HepG2 (cell line): ENCODE results near the gene CPED1. TPM values are rescaled to one million over a fixed set of nuclear protein-coding genes. Genes with fewer than 3 reads are reported as not detected.

ENCODE experiments used
- ATAC-seq: fragments of 200-7000 bp; cut with Tn5 transposase; 3 replicates; pipeline ENCODE4 v1.9.1; 2020; ENCODE audit warnings: mild to moderate bottlenecking, moderate library complexity
- BruUV-seq: library from RNA; stranded (reverse); fragments of 400-500 nt; replicated peaks from 2 replicates; lab custom pipeline; 2021; lab: Mats Ljungman, UMichigan
- CTCF ChIA-PET: fragments of 300-600 bp; formaldehyde crosslinking; extraction: SDS; loops from one replicate; lab custom pipeline; 2021; ENCODE audit warnings: low total read pairs, inconsistent platforms, low intra/inter-chr PET ratio; lab: Yijun Ruan, JAX
- POLR2A ChIA-PET: fragments of 350-600 bp; sonication (Branson Sonifier 250); formaldehyde crosslinking; loops from one replicate; lab custom pipeline; 2020; ENCODE audit warnings: antibody characterized with exemption, inconsistent platforms; lab: Yijun Ruan, JAX
- DNase-seq: peaks from one replicate; pipeline ENCODE4 v3.0.0-alpha.2; 2015; ENCODE audit warnings: low spot score
- FAIRE-seq: peaks from 3 replicates; lab custom pipeline; 2011; peaks lifted over from hg19 to GRCh38; lab: Jason Lieb, UNC
- H2AFZ ChIP-seq: one replicate; pipeline ENCODE4 v1.6.1; 2011; ENCODE audit warnings: low read length, inconsistent platforms
- H3K27ac ChIP-seq: fragments of 300-600 bp; 3 replicates; pipeline ENCODE4 v1.8.0; 2011; ENCODE audit warnings: mixed run types, mild to moderate bottlenecking, mixed read lengths, low read length, inconsistent platforms; ENCODE audit not compliant: insufficient read depth; ENCODE audit errors: extremely low read length
- H3K27me3 ChIP-seq, 2 experiments: fragments of 200-600 bp in 1 of 2; 2 replicates in 1 of 2; 3 replicates in 1 of 2; pipeline versions ENCODE4 v1.6.0 to v1.8.0; 2011; ENCODE audit warnings: low read length in 2 of 2, mild to moderate bottlenecking in 2 of 2, moderate library complexity in 2 of 2, inconsistent platforms in 1 of 2; ENCODE audit not compliant: insufficient read depth in 2 of 2, control insufficient read depth in 1 of 2
- H3K36me3 ChIP-seq, 2 experiments: fragments of 200-600 bp in 1 of 2; replicated peaks in 1 of 2; 2 replicates in 1 of 2; 3 replicates in 1 of 2; pipeline versions ENCODE4 v1.5.1 to v1.8.0; 2011; ENCODE audit warnings: low read length in 2 of 2, inconsistent platforms in 1 of 2; ENCODE audit not compliant: insufficient read depth in 2 of 2, control insufficient read depth in 1 of 2
- H3K4me1 ChIP-seq: 2 replicates; pipeline ENCODE4 v1.5.1; 2012; ENCODE audit warnings: low read length, inconsistent platforms; ENCODE audit not compliant: insufficient read depth
- H3K4me2 ChIP-seq: 2 replicates; pipeline ENCODE4 v1.6.0; 2011; ENCODE audit warnings: low read depth, low read length, inconsistent platforms
- H3K4me3 ChIP-seq, 3 experiments: fragments of 200-600 bp in 1 of 3; sonication (generic), shearing (Covaris generic) in 1 of 3; replicated peaks in 1 of 3; 2 replicates each; pipeline ENCODE4 v1.5.1; 2011 to 2016; ENCODE audit warnings: low read length in 3 of 3, inconsistent platforms in 2 of 3, low read depth in 2 of 3, mild to moderate bottlenecking in 2 of 3, control low read depth in 1 of 3, mixed read lengths in 1 of 3; ENCODE audit not compliant: insufficient read depth in 1 of 3
- H3K79me2 ChIP-seq: one replicate; pipeline ENCODE4 v1.6.1; 2011; ENCODE audit warnings: low read length, inconsistent platforms; ENCODE audit not compliant: insufficient read depth
- H3K9ac ChIP-seq: 2 replicates; pipeline ENCODE4 v1.6.0; 2011; ENCODE audit warnings: mild to moderate bottlenecking, low read depth, low read length, inconsistent platforms; ENCODE audit not compliant: insufficient read depth
- H3K9me3 ChIP-seq: 2 replicates; pipeline ENCODE4 v1.5.1; 2012; ENCODE audit warnings: mild to moderate bottlenecking, low read length
- H4K20me1 ChIP-seq: 2 replicates; pipeline ENCODE4 v1.6.0; 2011; ENCODE audit warnings: inconsistent platforms, mild to moderate bottlenecking, low read length, moderate library complexity; ENCODE audit not compliant: insufficient read depth
- FOXC1 ChIP-seq: sonication (generic); formaldehyde crosslinking; IDR thresholded peaks from 2 replicates; pipeline ENCODE4 v1.8.0; 2022; ENCODE audit warnings: mild to moderate bottlenecking, missing genetic modification reagents, borderline replicate concordance
- FOXK1 ChIP-seq: sonication (generic); formaldehyde crosslinking; IDR thresholded peaks from 2 replicates; pipeline ENCODE4 v1.4.0; 2020; ENCODE audit warnings: low read depth, missing genetic modification reagents, borderline replicate concordance
- HNRNPUL1 ChIP-seq: fragments of 200-400 bp; formaldehyde crosslinking; IDR thresholded peaks from 2 replicates; pipeline ENCODE4 v1.6.1; 2017; ENCODE audit warnings: low read depth, mild to moderate bottlenecking, low read length, moderate library complexity
- JUND ChIP-seq: sonication (generic); formaldehyde crosslinking; IDR thresholded peaks from 2 replicates; pipeline ENCODE4 v1.8.0; 2022; ENCODE audit warnings: mild to moderate bottlenecking, missing genetic modification reagents
- NCOA1 ChIP-seq: sonication (generic); formaldehyde crosslinking; IDR thresholded peaks from 2 replicates; pipeline ENCODE4 v1.9.0; 2021; ENCODE audit warnings: missing genetic modification reagents
- SRF ChIP-seq: IDR thresholded peaks from 2 replicates; pipeline ENCODE4 v1.6.1; 2011; ENCODE audit warnings: mild to moderate bottlenecking, low read depth, low read length, moderate library complexity
- SUZ12 ChIP-seq: fragments of 150-350 bp; IDR thresholded peaks from 2 replicates; pipeline ENCODE4 v1.6.1; 2014; ENCODE audit warnings: low read depth, low read length
- WIZ ChIP-seq: sonication (generic); formaldehyde crosslinking; IDR thresholded peaks from 2 replicates; pipeline ENCODE4 v1.5.1; 2020; ENCODE audit warnings: mild to moderate bottlenecking, missing genetic modification reagents
- ZNF264 ChIP-seq: sonication (generic); formaldehyde crosslinking; IDR thresholded peaks from 2 replicates; pipeline ENCODE4 v1.4.0; 2020; ENCODE audit warnings: missing genetic modification reagents
- ZNF333 ChIP-seq: sonication (generic); formaldehyde crosslinking; IDR thresholded peaks from 2 replicates; pipeline ENCODE4 v1.4.0; 2020; ENCODE audit warnings: mild to moderate bottlenecking, missing genetic modification reagents, borderline replicate concordance
- ZNF362 ChIP-seq: sonication (generic); formaldehyde crosslinking; IDR thresholded peaks from 2 replicates; pipeline ENCODE4 v1.4.0; 2020; ENCODE audit warnings: missing genetic modification reagents, mild to moderate bottlenecking, borderline replicate concordance
- ZNF644 ChIP-seq: IDR thresholded peaks from 2 replicates; pipeline ENCODE4 v1.6.1; 2016; ENCODE audit warnings: low read depth
- ZNF768 ChIP-seq: sonication (generic); formaldehyde crosslinking; IDR thresholded peaks from 2 replicates; pipeline ENCODE4 v1.4.0; 2020; ENCODE audit warnings: missing genetic modification reagents
- WGBS: methylation state at CpG from one replicate; pipeline ENCODE4 v1.1.6; 2017; ENCODE audit warnings: low lambda C conversion rate; 5-methylcytosine and 5-hydroxymethylcytosine counted together
- in situ Hi-C: cut with HindIII; loops from 2 replicates; pipeline ENCODE4 v1.10.0; 2017; ENCODE audit warnings: low pct_unique_long_range_greater_than_20kb; ENCODE audit not compliant: extremely low pct_ligation_motif_present
- intact Hi-C: fragments of 100-400 bp; cut with micrococcal nuclease; formaldehyde crosslinking; loops from one replicate; pipeline ENCODE4 v1.10.0; 2022; ENCODE audit not compliant: unreplicated experiment
- polyA plus RNA-seq, 8 experiments: library from polyadenylated mRNA; depleted of rRNA in 3 of 8; stranded (reverse) in 7 of 8; unstranded in 1 of 8; fragments of >200 nt; fragmentation: Illumina TruSeq in 4 of 8; extraction: Trizol in 4 of 8; gene quantifications; 2 replicates each; pipeline versions ENCODE4 v1.2.1 to v1.2.3, GENCODE V29; 2011 to 2016; ENCODE audit warnings: low read depth in 4 of 8, missing spikeins in 1 of 8, mixed read lengths in 1 of 8; ENCODE audit not compliant: insufficient read depth in 1 of 8
- total RNA-seq, 5 experiments: library from RNA; depleted of rRNA; stranded (reverse); fragments of >200 nt; fragmentation: Illumina TruSeq; extraction: Trizol; gene quantifications; 2 replicates each; pipeline ENCODE4 v1.2.3, GENCODE V29; 2016; ENCODE audit warnings: low read depth in 1 of 5
- TF ChIP-seq, protein P1 (sequence below): sonication (generic); formaldehyde crosslinking; IDR thresholded peaks from 2 replicates; pipeline ENCODE4 v1.4.0; 2020; ENCODE audit warnings: missing genetic modification reagents, borderline replicate concordance

The CPED1 gene
- total and polyA plus RNA-seq, 2 of the 13 experiments (the other 11 are each of a cell fraction or from before 2014, with no cell fraction given), result 11.5 to 27.0 TPM

DNA sequence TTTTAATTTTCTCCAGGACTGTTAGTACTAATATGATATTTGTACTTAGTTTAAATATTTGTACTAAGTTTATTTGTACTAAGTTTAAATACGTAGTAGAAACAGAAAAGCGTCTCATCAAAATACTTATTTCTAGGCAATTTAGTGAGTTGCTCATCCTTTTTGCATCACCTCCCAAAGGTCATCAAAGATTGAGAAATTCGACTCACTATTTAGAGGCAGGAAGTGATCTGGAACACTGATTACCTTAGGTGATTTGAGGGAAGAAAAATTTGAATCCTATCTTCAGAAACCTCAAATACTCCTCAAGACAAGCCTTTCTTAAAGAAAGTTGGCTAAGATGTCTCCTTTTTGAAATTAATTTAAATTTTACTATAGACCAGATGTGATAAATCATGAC, 354.8 kb downstream of the CPED1 start:
- no peaks in the 10 kb centered on the region; a peak in 1 of 5 replicates for H3K36me3 ChIP-seq
- H3K79me2 ChIP-seq, result no peaks in the 10 kb centered on the region
- intact Hi-C loops, result no loop called here
- no peak overlapping the region for H3K4me3 ChIP-seq
- H3K27ac ChIP-seq, result no peak overlapping the region
- no peaks in the 10 kb centered on the region for H3K4me1 ChIP-seq
- TF ChIP-seq ZNF768 (no peak), ZNF333 (no peak), SUZ12 (no peak), FOXC1 (CRISPR knock-in tag) (no peak), ZNF362 (CRISPR knock-in tag) (no peak), FOXK1 (CRISPR knock-in tag) (no peak), WIZ (CRISPR knock-in tag) (no peak), JUND (CRISPR knock-in tag) (no peak), ZNF644 (CRISPR knock-in tag) (no peak), HNRNPUL1 (no peak), ZNF264 (CRISPR knock-in tag) (no peak), NCOA1 (CRISPR knock-in tag) (no peak), SRF (no peak)
- TF ChIP-seq, protein P1, sequence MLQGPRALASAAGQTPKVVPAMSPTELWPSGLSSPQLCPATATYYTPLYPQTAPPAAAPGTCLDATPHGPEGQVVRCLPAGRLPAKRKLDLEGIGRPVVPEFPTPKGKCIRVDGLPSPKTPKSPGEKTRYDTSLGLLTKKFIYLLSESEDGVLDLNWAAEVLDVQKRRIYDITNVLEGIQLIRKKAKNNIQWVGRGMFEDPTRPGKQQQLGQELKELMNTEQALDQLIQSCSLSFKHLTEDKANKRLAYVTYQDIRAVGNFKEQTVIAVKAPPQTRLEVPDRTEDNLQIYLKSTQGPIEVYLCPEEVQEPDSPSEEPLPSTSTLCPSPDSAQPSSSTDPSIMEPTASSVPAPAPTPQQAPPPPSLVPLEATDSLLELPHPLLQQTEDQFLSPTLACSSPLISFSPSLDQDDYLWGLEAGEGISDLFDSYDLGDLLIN (CRISPR knock-in tag), result no peak
- no peaks in the 10 kb centered on the region for H4K20me1 ChIP-seq
- in situ Hi-C loops, result no loop called here
- ChIA-PET CTCF (no interaction called here), POLR2A (no interaction called here)
- no peak overlapping the region for H2AFZ ChIP-seq
- 72% methylated on average over 3 of the region's 3 CpGs for WGBS
- no peak overlapping the region for H3K4me2 ChIP-seq
- BruUV-seq, result no TSS peak
- no peak for ATAC-seq
- no peak for DNase-seq
- no peaks in the 10 kb centered on the region for H3K27me3 ChIP-seq
- H3K9me3 ChIP-seq, result no peaks in the 10 kb centered on the region
- no peak for FAIRE-seq
- no peak overlapping the region for H3K9ac ChIP-seq
